H9 (cell line): ENCODE results near the gene MOV10. TPM values are rescaled to one million over a fixed set of nuclear protein-coding genes. Genes with fewer than 3 reads are reported as not detected.
A peak's percentile ranks its signal among the peaks of the same experiment; 100 is the strongest.

Source experiments
- DNase-seq: peaks from one replicate; pipeline ENCODE4 v3.0.0-alpha.2; 2017
- H2AFZ ChIP-seq: one replicate; pipeline ENCODE4 v1.6.1; 2013; ENCODE audit warnings: mild to moderate bottlenecking, low read length, control low read depth, moderate library complexity
- H2AK5ac ChIP-seq: 2 replicates; pipeline ENCODE4 v1.6.1; 2013; ENCODE audit warnings: low read length, control low read depth, mixed read lengths; ENCODE audit not compliant: insufficient read length
- H2BK120ac ChIP-seq: one replicate; pipeline ENCODE4 v1.6.1; 2013; ENCODE audit warnings: low read depth, mild to moderate bottlenecking, low read length, control low read depth, inconsistent platforms; ENCODE audit not compliant: poor library complexity, severe bottlenecking
- H2BK12ac ChIP-seq: 2 replicates; pipeline ENCODE4 v1.6.1; 2013; ENCODE audit warnings: low read length, control low read depth, mixed read lengths, low read depth; ENCODE audit not compliant: insufficient read length
- H2BK15ac ChIP-seq: 2 replicates; pipeline ENCODE4 v1.6.1; 2013; ENCODE audit warnings: low read depth, low read length, control low read depth
- H2BK20ac ChIP-seq: one replicate; pipeline ENCODE4 v1.6.1; 2013; ENCODE audit warnings: low read depth, mild to moderate bottlenecking, low read length, control low read depth, inconsistent platforms; ENCODE audit not compliant: poor library complexity, severe bottlenecking
- H2BK5ac ChIP-seq: 2 replicates; pipeline ENCODE4 v1.6.1; 2013; ENCODE audit warnings: low read length, control low read depth, mixed read lengths; ENCODE audit not compliant: insufficient read length
- H3K14ac ChIP-seq: 2 replicates; pipeline ENCODE4 v1.6.1; 2013; ENCODE audit warnings: low read length, control low read depth; ENCODE audit not compliant: insufficient read depth
- H3K18ac ChIP-seq: 2 replicates; pipeline ENCODE4 v1.6.1; 2013; ENCODE audit warnings: low read depth, mild to moderate bottlenecking, mixed read lengths, low read length, control low read depth; ENCODE audit not compliant: insufficient read length
- H3K23ac ChIP-seq: 2 replicates; pipeline ENCODE4 v1.6.1; 2013; ENCODE audit warnings: low read length, control low read depth, mixed read lengths, low read depth; ENCODE audit not compliant: insufficient read length
- H3K23me2 ChIP-seq: 2 replicates; pipeline ENCODE4 v1.6.1; 2013; ENCODE audit warnings: low read depth, mild to moderate bottlenecking, mixed read lengths, low read length, control low read depth; ENCODE audit not compliant: insufficient read length, poor library complexity, severe bottlenecking
- H3K27ac ChIP-seq: 2 replicates; pipeline ENCODE4 v1.5.1; 2013; ENCODE audit warnings: low read length, control low read depth, mixed read lengths, low read depth; ENCODE audit not compliant: insufficient read length
- H3K27me3 ChIP-seq: 2 replicates; pipeline ENCODE4 v1.6.1; 2013; ENCODE audit warnings: low read length, control low read depth, inconsistent platforms; ENCODE audit not compliant: insufficient read depth
- H3K4ac ChIP-seq: 2 replicates; pipeline ENCODE4 v1.6.1; 2013; ENCODE audit warnings: low read depth, mild to moderate bottlenecking, control low read depth, inconsistent platforms, low read length, moderate library complexity
- H3K4me1 ChIP-seq: 2 replicates; pipeline ENCODE4 v1.6.1; 2013; ENCODE audit warnings: low read length, control low read depth, inconsistent platforms; ENCODE audit not compliant: insufficient read depth
- H3K4me2 ChIP-seq: 2 replicates; pipeline ENCODE4 v1.6.1; 2013; ENCODE audit warnings: low read length, control low read depth, mixed read lengths; ENCODE audit not compliant: insufficient read length, insufficient read depth
- H3K56ac ChIP-seq: 2 replicates; pipeline ENCODE4 v1.6.1; 2013; ENCODE audit warnings: low read depth, mild to moderate bottlenecking, mixed read lengths, low read length, control low read depth; ENCODE audit not compliant: insufficient read length
- H3K79me1 ChIP-seq: 2 replicates; pipeline ENCODE4 v1.6.1; 2013; ENCODE audit warnings: low read depth, mild to moderate bottlenecking, moderate library complexity, low read length, control low read depth, inconsistent platforms; ENCODE audit not compliant: insufficient read depth, poor library complexity, severe bottlenecking
- H3K79me2 ChIP-seq: 2 replicates; pipeline ENCODE4 v1.6.1; 2013; ENCODE audit warnings: low read length, control low read depth, inconsistent platforms; ENCODE audit not compliant: insufficient read depth
- H3K9ac ChIP-seq: 2 replicates; pipeline ENCODE4 v1.6.1; 2013; ENCODE audit warnings: low read length, control low read depth, mixed read lengths; ENCODE audit not compliant: insufficient read length; ENCODE audit errors: extremely low read depth
- H3K9me3 ChIP-seq: one replicate; pipeline ENCODE4 v1.6.1; 2013; ENCODE audit warnings: low read depth, low read length, inconsistent platforms; ENCODE audit not compliant: control insufficient read depth
- H3T11ph ChIP-seq: one replicate; pipeline ENCODE4 v1.6.1; 2013; ENCODE audit warnings: mild to moderate bottlenecking, low read length, control low read depth, inconsistent platforms
- H4K20me1 ChIP-seq: one replicate; pipeline ENCODE4 v1.6.1; 2013; ENCODE audit not compliant: control insufficient read depth, insufficient read length, insufficient read depth
- H4K5ac ChIP-seq: 2 replicates; pipeline ENCODE4 v1.6.1; 2013; ENCODE audit warnings: low read depth, mild to moderate bottlenecking, mixed read lengths, low read length, control low read depth; ENCODE audit not compliant: insufficient read length
- H4K8ac ChIP-seq: replicated peaks from 2 replicates; pipeline ENCODE4 v1.6.1; 2013; ENCODE audit warnings: low read length, control low read depth, mixed read lengths, low read depth; ENCODE audit not compliant: insufficient read length
- H4K91ac ChIP-seq: 2 replicates; pipeline ENCODE4 v1.6.1; 2013; ENCODE audit warnings: low read depth, mild to moderate bottlenecking, moderate library complexity, mixed read lengths, low read length, control low read depth; ENCODE audit not compliant: insufficient read length
- H3K27ac Mint-ChIP-seq, 3 experiments: 2 replicates in 2 of 3; 3 replicates in 1 of 3; pipeline ENCODE4 v1.8.0; 2020 to 2021; ENCODE audit warnings: mixed read lengths in 3 of 3, mild to moderate bottlenecking in 1 of 3, moderate library complexity in 1 of 3
- H3K27me3 Mint-ChIP-seq: 2 replicates; pipeline ENCODE4 v1.8.0; 2021; ENCODE audit warnings: low read depth, mild to moderate bottlenecking, moderate library complexity, mixed read lengths
- H3K36me3 Mint-ChIP-seq, 3 experiments: 2 replicates in 2 of 3; 3 replicates in 1 of 3; pipeline ENCODE4 v1.8.0; 2020 to 2021; ENCODE audit warnings: low read depth in 3 of 3, mixed read lengths in 3 of 3; ENCODE audit not compliant: insufficient read depth in 1 of 3
- H3K4me1 Mint-ChIP-seq, 2 experiments: 2 replicates each; pipeline ENCODE4 v1.8.0; 2020; ENCODE audit warnings: mixed read lengths in 2 of 2
- H3K4me3 Mint-ChIP-seq, 2 experiments: 2 replicates in 1 of 2; 3 replicates in 1 of 2; pipeline ENCODE4 v1.8.0; 2020 to 2021; ENCODE audit warnings: mild to moderate bottlenecking in 2 of 2, mixed read lengths in 2 of 2, moderate library complexity in 1 of 2
- H3K9me3 Mint-ChIP-seq, 2 experiments: 2 replicates in 1 of 2; 3 replicates in 1 of 2; pipeline ENCODE4 v1.8.0; 2020; ENCODE audit warnings: mild to moderate bottlenecking in 2 of 2, mixed read lengths in 2 of 2, moderate library complexity in 1 of 2
- WGBS: extraction: QIAGEN DNeasy Blood & Tissue Kit; methylation state at CpG from one replicate; pipeline ENCODE4 v1.1.7; 2013; ENCODE audit warnings: missing lambda C conversion rate, low lambda C conversion rate, mixed read lengths; ENCODE audit not compliant: insufficient read length; ENCODE audit errors: extremely low coverage; 5-methylcytosine and 5-hydroxymethylcytosine counted together
- total RNA-seq: library from RNA; stranded (reverse); gene quantifications from 2 replicates; pipeline ENCODE4 v1.2.1, GENCODE V29; 2021
- TF ChIP-seq, protein P1 (sequence below): fragments of 200-600 bp; sonication (generic); conservative IDR thresholded peaks from 3 replicates; pipeline ENCODE4 v1.8.0; 2021; ENCODE audit warnings: antibody characterized with exemption, mild to moderate bottlenecking

MOV10 gene
- total RNA-seq, 1 experiment from 2014 or later = 77.8 TPM

DNA sequence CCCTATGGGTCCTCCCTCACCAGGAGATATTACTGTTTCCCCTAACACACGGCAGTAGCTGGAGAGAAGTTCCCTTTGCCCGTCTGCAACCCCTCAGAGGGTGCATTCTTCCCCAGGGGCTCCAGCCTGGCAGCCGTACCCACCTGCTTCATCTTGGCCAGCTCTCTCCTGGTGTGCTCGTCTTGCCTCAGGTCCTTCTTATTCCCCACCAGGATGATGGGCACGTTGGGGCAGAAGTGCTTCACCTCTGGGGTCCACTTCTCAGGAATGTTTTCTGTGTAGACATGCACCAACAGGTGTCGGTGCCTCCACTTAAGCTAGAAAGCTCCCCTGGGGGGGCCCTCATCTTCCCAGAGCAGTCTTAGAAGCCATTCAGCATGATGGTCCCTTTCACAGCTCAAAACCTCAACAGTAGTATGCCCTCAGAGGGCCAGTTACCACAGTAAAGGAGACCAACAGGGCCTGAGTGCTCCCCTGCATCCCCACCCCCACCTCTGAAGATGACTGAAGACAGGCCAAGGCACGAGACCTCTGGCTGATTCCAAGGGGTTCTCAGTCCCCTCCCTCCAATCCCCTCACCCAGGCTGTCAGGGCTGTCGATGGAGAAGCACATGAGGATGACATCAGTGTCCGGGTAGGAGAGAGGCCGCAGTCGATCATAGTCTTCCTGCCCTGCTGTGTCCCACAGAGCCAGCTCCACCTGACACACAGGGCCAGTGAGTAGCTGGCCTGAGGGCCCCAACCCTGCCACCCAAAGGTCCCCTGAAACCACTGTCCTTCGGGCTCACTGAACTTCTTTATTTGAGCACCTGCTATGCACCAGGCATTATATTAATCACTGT, 28.2 kb downstream of the MOV10 start:
- no peak overlapping the region for H3K4me2 ChIP-seq
- WGBS = no CpG with 5 or more reads among the region's 12 CpGs
- H3K18ac ChIP-seq = no peak overlapping the region
- H3K9me3 ChIP-seq = no peaks in the 10 kb centered on the region
- peaks cover 13% of the 10 kb centered on the region for H3K4me1 ChIP-seq
- H4K5ac ChIP-seq = no peak overlapping the region
- no peak overlapping the region for H3K23ac ChIP-seq
- peaks cover 18 to 55% (median 46%) of the 10 kb centered on the region in 3 experiments; a peak in 6 of 7 replicates for H3K36me3 Mint-ChIP-seq
- peaks cover 4% of the 10 kb centered on the region for H4K20me1 ChIP-seq
- H4K8ac ChIP-seq = no peak overlapping the region
- H2AFZ ChIP-seq = no peak overlapping the region
- no peak overlapping the region; a peak in 1 of 7 replicates for H3K27ac Mint-ChIP-seq
- TF ChIP-seq, protein P1, sequence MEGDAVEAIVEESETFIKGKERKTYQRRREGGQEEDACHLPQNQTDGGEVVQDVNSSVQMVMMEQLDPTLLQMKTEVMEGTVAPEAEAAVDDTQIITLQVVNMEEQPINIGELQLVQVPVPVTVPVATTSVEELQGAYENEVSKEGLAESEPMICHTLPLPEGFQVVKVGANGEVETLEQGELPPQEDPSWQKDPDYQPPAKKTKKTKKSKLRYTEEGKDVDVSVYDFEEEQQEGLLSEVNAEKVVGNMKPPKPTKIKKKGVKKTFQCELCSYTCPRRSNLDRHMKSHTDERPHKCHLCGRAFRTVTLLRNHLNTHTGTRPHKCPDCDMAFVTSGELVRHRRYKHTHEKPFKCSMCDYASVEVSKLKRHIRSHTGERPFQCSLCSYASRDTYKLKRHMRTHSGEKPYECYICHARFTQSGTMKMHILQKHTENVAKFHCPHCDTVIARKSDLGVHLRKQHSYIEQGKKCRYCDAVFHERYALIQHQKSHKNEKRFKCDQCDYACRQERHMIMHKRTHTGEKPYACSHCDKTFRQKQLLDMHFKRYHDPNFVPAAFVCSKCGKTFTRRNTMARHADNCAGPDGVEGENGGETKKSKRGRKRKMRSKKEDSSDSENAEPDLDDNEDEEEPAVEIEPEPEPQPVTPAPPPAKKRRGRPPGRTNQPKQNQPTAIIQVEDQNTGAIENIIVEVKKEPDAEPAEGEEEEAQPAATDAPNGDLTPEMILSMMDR = no peak
- no peak for DNase-seq
- H3K4ac ChIP-seq = no peak overlapping the region
- H3K9me3 Mint-ChIP-seq = no peaks in the 10 kb centered on the region; a peak in 1 of 5 replicates
- no peak overlapping the region for H3T11ph ChIP-seq
- H3K27me3 ChIP-seq = peaks cover 7% of the 10 kb centered on the region; the same call in 1 of the 2 replicates
- H3K4me1 Mint-ChIP-seq = peaks cover 78 to 89% of the 10 kb centered on the region in 2 experiments
- peaks cover 55% of the 10 kb centered on the region for H3K27me3 Mint-ChIP-seq
- peaks cover 12% of the 10 kb centered on the region for H3K23me2 ChIP-seq
- no peak overlapping the region for H3K56ac ChIP-seq
- no peak overlapping the region for H4K91ac ChIP-seq
- 0 out of 5 replicates have a peak overlapping the region, but pooled peaks of 1 of the 2 experiments have one; percentile 12 for H3K4me3 Mint-ChIP-seq
- no peak overlapping the region for H3K14ac ChIP-seq
- no peak overlapping the region for H2BK120ac ChIP-seq
- no peak overlapping the region for H2BK5ac ChIP-seq
- H3K27ac ChIP-seq = no peak overlapping the region
- no peaks in the 10 kb centered on the region for H3K79me1 ChIP-seq
- no peak overlapping the region for H2AK5ac ChIP-seq
- no peak overlapping the region for H3K9ac ChIP-seq
- H2BK20ac ChIP-seq = no peak overlapping the region
- H2BK15ac ChIP-seq = no peak overlapping the region
- no peak overlapping the region for H2BK12ac ChIP-seq
- H3K79me2 ChIP-seq = no peaks in the 10 kb centered on the region
